Endothelial cell of umbilical vein (primary cell): ENCODE measurements around the gene CHPF2. TPM values are rescaled to one million over a fixed set of nuclear protein-coding genes. Genes with fewer than 3 reads are reported as not detected.

ENCODE experiments used
- BruUV-seq: library from RNA; stranded (reverse); fragments of 400-500 nt; replicated peaks from 2 replicates; lab custom pipeline; 2021; lab: Mats Ljungman, UMichigan
- CTCF ChIA-PET: fragments of 300-600, 350-600 bp; sonication (Branson Sonifier 250); formaldehyde crosslinking; loops from one replicate; lab custom pipeline; 2021; ENCODE audit warnings: antibody characterized with exemption, inconsistent platforms; lab: Charles Lee
- POLR2A ChIA-PET: fragments of 300-600, 350-600 bp; sonication (Branson Sonifier 250); formaldehyde crosslinking; loops from one replicate; lab custom pipeline; 2021; ENCODE audit warnings: antibody characterized with exemption, inconsistent platforms; lab: Charles Lee
- DNase-seq: peaks from one replicate; pipeline ENCODE4 v3.0.0-alpha.2; 2011; ENCODE audit warnings: low read depth, low spot score
- FAIRE-seq: peaks from 2 replicates; lab custom pipeline; 2011; peaks lifted over from hg19 to GRCh38; lab: Jason Lieb, UNC
- H2AFZ ChIP-seq: 2 replicates; pipeline ENCODE4 v1.6.0; 2012; ENCODE audit warnings: low read depth, low read length, control low read depth, inconsistent platforms
- H3K27ac ChIP-seq: 2 replicates; pipeline ENCODE4 v1.5.1; 2011; ENCODE audit warnings: low read depth, mild to moderate bottlenecking, control low read depth, low read length, moderate library complexity; ENCODE audit not compliant: insufficient read depth
- H3K27me3 ChIP-seq, 2 experiments: 2 replicates each; pipeline versions ENCODE4 v1.6.0 to v1.6.1; 2011; ENCODE audit warnings: low read length in 2 of 2, mixed read lengths in 1 of 2; ENCODE audit not compliant: control insufficient read depth in 2 of 2, insufficient read depth in 2 of 2
- H3K36me3 ChIP-seq, 2 experiments: 2 replicates in 1 of 2; 3 replicates in 1 of 2; pipeline ENCODE4 v1.5.1; 2011; ENCODE audit warnings: low read length in 2 of 2, mild to moderate bottlenecking in 1 of 2, moderate library complexity in 1 of 2; ENCODE audit not compliant: control insufficient read depth in 2 of 2, insufficient read depth in 2 of 2; ENCODE audit errors: extremely low read depth in 1 of 2
- H3K4me1 ChIP-seq: 3 replicates; pipeline ENCODE4 v1.5.1; 2011; ENCODE audit warnings: mild to moderate bottlenecking, low read length; ENCODE audit not compliant: control insufficient read depth, insufficient read depth; ENCODE audit errors: extremely low read depth
- H3K4me2 ChIP-seq: 2 replicates; pipeline ENCODE4 v1.6.1; 2011; ENCODE audit warnings: low read length, control low read depth, mixed read lengths; ENCODE audit not compliant: insufficient read depth
- H3K4me3 ChIP-seq, 3 experiments: fragments of 200-600 bp in 1 of 3; sonication (generic), shearing (Covaris generic) in 1 of 3; replicated peaks in 1 of 3; 2 replicates each; pipeline ENCODE4 v1.5.1; 2011 to 2016; ENCODE audit warnings: control low read depth in 3 of 3, low read length in 3 of 3, mild to moderate bottlenecking in 2 of 3, inconsistent platforms in 1 of 3, low read depth in 1 of 3, moderate library complexity in 1 of 3; ENCODE audit not compliant: insufficient read depth in 1 of 3
- H3K79me2 ChIP-seq: 2 replicates; pipeline ENCODE4 v1.6.0; 2012; ENCODE audit warnings: low read length, inconsistent platforms; ENCODE audit not compliant: control insufficient read depth, insufficient read depth
- H3K9ac ChIP-seq: replicated peaks from 2 replicates; pipeline ENCODE3; 2011; ENCODE audit warnings: low read length, control low read depth; ENCODE audit not compliant: insufficient read depth; ENCODE audit errors: extremely low read depth
- H3K9me1 ChIP-seq: replicated peaks from 3 replicates; pipeline ENCODE4 v1.6.0; 2011; ENCODE audit warnings: mild to moderate bottlenecking, low read length; ENCODE audit not compliant: control insufficient read depth, insufficient read depth; ENCODE audit errors: extremely low read depth
- H3K9me3 ChIP-seq: replicated peaks from 2 replicates; pipeline ENCODE4 v1.5.1; 2012; ENCODE audit warnings: low read length, inconsistent platforms; ENCODE audit not compliant: control insufficient read depth, insufficient read depth
- H4K20me1 ChIP-seq: replicated peaks from 2 replicates; pipeline ENCODE3; 2011; ENCODE audit warnings: mild to moderate bottlenecking, low read length; ENCODE audit not compliant: control insufficient read depth, insufficient read depth; ENCODE audit errors: extremely low read depth
- CTCF ChIP-seq, 2 donors: IDR thresholded peaks; 1 replicate in 1 of 2; 2 replicates in 1 of 2; pipeline ENCODE4 v1.5.1; 2011; ENCODE audit warnings: low read length in 2 of 2, mild to moderate bottlenecking in 2 of 2, moderate library complexity in 2 of 2, control low read depth in 1 of 2, inconsistent platforms in 1 of 2, low read depth in 1 of 2; ENCODE audit not compliant: insufficient read depth in 1 of 2; ENCODE audit errors: extremely low read depth in 1 of 2
- EZH2 ChIP-seq: IDR thresholded peaks from 2 replicates; pipeline ENCODE4 v1.6.1; 2012; ENCODE audit warnings: borderline replicate concordance, low read depth, mild to moderate bottlenecking, moderate library complexity, low read length, inconsistent platforms; ENCODE audit not compliant: severe bottlenecking
- JUN ChIP-seq: IDR thresholded peaks from 2 replicates; pipeline ENCODE4 v1.6.1; 2011; ENCODE audit warnings: borderline replicate concordance, low read depth; ENCODE audit not compliant: insufficient read length, insufficient read depth
- dilution Hi-C: fragments of 300-500 bp; cut with MboI; formaldehyde crosslinking; loops from one replicate; pipeline ENCODE4 v1.15.0; 2019; ENCODE audit warnings: low sequenced_read_pairs; ENCODE audit not compliant: extremely low pct_ligation_motif_present
- intact Hi-C: fragments of 100-400 bp; cut with micrococcal nuclease; formaldehyde crosslinking; loops from one replicate; pipeline ENCODE4 v1.10.0; 2022
- polyA plus RNA-seq, 4 experiments: library from polyadenylated mRNA; depleted of rRNA in 3 of 4; stranded (reverse) in 3 of 4; unstranded in 1 of 4; fragments of >200 nt; gene quantifications; 2 replicates each; pipeline versions ENCODE4 v1.2.1 to v1.2.3, GENCODE V29; 2011 to 2012; ENCODE audit warnings: missing spikeins in 1 of 4
- total RNA-seq: library from RNA; stranded (reverse); gene quantifications from 2 replicates; pipeline ENCODE4 v1.2.3, GENCODE V29; 2021

The CHPF2 gene
- total and polyA plus RNA-seq, 2 donors (not counting 3 experiments of a cell fraction or from before 2014, with no cell fraction given), result 72.8 to 75.0 TPM

- peaks cover 39% of the 10 kb centered on the region for H3K79me2 ChIP-seq
- POLR2A ChIA-PET, result no interaction called here
- BruUV-seq, result no TSS peak
Observed at GRCh38 chr7:151235091-151235787, 3.0 kb downstream of the CHPF2 start.

More at GRCh38 chr7:151235091-151235787, 3.0 kb downstream of the CHPF2 start:
- no peak for TF ChIP-seq EZH2
- TF ChIP-seq JUN, result no peak
- TF ChIP-seq CTCF (IDR thresholded peaks at IDR 0.05; ENCODE audit: extremely low read depth in 1 of 2, insufficient read depth in 1 of 2, low read depth in 1 of 2, low read length in 2 of 2), result no peak
- Histone ChIP-seq H3K9me3 (no peaks in the 10 kb centered on the region), H3K9ac (no peak overlapping the region), H3K4me3 (no peak overlapping the region), H2AFZ (no peak overlapping the region), H3K36me3 (peaks cover 3 to 35% of the 10 kb centered on the region in 2 experiments), H3K4me1 (peaks cover 13% of the 10 kb centered on the region), H3K4me2 (no peak overlapping the region), H3K9me1 (no peaks in the 10 kb centered on the region), H3K27me3 (no peaks in the 10 kb centered on the region), H3K27ac (no peak overlapping the region), H4K20me1 (no peaks in the 10 kb centered on the region)
- dilution Hi-C loops (no loop called here), intact Hi-C loops (no loop called here)
- DNase-seq (no peak), FAIRE-seq (no peak)
- CTCF ChIA-PET, result interaction anchor here (1.3 to 4.0 kb wide), 3 partner anchors 8 to 22 kb away, joined by 3 to 58 read pairs (median 11); partner anchors contain the start of gene ABCF2
